HG02623 (cell line): ENCODE measurements around the gene LAMA3.

ENCODE experiments used
- ATAC-seq: cut with Tn5 transposase; IDR thresholded peaks from one replicate; pipeline ENCODE4 v1.9.1; 2021; ENCODE audit warnings: moderate library complexity; ENCODE audit not compliant: unreplicated experiment

LAMA3 gene

DNA sequence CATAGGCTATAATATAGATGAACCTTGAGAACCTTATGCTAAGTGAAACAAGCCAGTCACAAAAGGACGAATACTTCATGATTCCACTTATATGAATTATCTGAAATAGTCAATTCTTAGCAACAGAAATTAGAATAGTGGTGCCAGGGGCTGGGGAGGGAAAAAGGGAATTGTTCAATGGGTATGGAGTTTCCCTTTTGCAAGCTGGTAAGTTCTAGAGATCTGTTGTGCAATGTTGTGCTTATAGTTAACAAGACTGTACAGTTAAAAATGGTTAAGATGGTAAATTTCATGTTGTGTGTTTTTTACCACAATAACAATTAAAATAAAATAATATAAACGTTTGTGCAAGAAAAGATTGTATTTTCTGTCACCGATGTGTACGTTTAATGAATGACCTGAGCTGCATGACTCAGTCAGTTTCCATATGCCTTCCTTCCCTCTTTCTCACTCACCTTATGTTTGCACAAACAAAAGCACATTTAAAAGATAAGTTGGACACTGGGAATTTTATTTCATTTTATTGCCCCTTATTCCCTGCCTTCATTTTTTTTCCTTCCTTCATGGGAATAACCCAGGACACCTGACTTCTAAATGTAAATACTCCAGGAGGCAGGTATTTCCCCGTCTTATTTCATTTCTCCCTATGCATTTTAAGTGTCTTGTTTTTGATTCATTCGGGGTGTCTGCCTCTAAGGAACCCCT, 181.6 kb downstream of the LAMA3 start:
- no peak for ATAC-seq

DNA sequence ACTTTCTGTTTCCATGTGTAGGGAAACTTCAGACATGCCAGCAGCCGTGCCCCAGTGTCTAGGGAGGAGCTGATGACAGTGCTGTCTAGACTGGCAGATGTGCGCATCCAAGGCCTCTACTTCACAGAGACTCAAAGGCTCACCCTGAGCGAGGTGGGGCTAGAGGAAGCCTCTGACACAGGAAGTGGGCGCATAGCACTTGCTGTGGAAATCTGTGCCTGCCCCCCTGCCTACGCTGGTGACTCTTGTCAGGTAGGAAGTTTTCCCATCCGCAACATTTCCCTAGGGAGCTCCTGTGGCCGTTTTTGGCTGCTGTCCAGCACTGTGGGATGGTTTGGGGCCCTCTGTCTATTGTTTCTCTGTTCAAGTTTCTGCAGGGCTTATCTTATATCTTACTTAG, 182.2 kb downstream of the LAMA3 start:
- ATAC-seq: peak; percentile 61

DNA sequence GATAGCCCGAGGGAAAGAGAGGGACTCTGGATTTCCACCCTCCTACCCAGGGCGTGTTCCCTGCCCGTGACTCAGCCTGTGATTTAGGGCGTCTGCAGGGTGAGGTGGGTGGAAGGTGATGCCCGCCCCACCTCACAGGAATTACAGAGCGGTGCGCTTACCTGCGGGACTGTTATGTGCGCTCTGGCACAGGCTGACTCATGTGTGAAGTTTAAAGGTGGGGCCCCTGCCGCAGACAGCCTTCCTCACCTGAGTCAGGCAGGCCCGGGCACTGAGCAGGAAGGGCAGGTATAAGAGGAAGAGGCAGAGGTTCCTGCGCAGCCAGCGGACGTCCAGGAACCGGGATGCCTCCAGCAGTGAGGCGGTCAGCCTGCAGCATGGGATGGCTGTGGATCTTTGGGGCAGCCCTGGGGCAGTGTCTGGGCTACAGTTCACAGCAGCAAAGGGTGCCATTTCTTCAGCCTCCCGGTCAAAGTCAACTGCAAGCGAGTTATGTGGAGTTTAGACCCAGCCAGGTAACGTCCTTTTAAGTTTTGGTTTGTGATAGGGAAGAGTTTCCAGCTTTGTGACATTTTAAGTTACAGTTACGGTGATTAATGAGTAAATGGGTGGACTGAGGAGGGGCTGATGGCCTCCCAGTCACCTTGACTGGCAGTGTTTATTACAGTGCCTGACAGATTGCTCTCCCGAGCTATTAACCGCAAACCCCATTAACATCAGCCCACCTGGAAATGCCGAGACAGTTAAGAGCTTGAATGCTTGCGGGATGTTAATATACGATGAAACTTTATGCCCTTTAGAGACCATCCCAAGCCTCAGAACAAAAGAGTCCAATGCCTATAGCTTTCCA, 183.7 kb downstream of the LAMA3 start:
- ATAC-seq: no peak

DNA sequence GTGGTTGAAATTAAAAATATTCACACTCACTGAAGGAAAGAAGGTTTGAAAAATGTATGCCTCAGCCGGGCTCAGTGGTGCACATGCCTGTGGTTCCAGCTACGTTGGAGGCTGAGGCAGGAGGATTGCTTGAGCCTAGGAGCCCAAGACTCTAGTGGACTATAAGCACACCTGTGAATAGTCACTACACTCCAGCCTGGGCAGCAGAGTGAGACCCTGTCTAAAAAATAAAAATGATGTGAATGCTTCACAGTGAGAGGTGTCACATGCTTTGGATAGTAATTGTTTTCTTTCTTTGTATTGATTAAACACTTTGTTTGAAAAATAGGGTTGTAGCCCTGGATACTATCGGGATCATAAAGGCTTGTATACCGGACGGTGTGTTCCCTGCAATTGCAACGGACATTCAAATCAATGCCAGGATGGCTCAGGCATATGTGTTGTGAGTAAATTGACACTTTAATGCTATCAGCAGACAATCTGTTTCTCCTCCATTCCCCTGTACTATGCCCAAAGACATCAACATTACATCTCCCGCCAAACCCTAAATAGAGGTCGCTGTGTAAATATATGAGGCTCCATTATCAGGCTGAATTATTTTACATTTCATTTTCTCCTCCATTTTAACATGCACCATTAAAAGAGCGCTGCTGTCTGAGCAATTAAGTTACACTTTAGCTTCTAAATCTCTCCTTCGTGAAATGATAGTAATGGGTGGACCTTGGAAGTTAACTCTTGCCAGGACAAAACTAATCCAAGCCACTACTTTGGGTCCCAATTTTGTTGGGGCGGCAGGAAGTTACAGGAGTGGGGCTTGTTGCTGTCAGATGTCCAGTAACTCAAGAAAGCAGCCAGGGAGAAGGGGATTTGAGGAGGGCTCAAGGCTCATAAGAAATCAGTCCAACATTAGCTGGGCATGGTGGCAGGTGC, 187.0 kb downstream of the LAMA3 start:
- ATAC-seq: no peak

DNA sequence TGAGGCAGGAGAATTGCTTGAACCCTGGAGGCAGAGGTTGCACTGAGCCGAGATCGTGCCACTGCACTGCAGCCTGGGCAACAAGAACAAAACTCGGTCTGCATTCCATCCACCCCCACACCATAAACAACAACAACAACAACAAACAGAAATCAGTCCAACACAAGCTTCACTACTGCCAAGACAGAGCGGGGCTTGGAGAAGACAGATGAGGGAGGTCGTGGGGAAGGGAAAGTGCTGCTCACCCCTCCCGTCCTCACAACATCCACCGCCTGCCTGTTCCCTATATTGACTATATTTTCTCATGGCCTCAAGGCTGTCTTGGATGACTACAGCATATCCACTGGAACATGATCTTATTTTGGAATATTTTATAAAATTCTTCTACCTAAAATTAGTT, 187.7 kb downstream of the LAMA3 start:
- ATAC-seq: no peak

DNA sequence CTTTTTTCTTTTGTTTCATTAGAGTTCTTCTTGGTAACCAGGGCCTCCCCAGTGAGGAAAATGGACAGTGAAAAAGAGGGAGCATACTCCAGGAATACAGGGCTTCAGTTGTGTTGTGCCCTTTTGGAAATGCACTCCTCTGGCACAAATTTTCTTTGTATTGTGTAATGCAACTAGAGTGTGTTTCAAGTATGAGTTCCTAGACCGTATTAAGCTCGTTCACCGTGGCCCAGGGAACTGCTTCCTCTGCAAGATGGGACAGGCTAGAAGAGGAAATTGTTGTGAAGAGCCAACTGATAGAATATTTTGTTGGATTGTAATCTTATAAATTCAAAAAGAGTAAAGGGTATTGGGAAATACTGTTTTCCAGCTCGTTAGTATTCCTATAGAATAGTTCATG, 188.1 kb downstream of the LAMA3 start:
- no peak for ATAC-seq

DNA sequence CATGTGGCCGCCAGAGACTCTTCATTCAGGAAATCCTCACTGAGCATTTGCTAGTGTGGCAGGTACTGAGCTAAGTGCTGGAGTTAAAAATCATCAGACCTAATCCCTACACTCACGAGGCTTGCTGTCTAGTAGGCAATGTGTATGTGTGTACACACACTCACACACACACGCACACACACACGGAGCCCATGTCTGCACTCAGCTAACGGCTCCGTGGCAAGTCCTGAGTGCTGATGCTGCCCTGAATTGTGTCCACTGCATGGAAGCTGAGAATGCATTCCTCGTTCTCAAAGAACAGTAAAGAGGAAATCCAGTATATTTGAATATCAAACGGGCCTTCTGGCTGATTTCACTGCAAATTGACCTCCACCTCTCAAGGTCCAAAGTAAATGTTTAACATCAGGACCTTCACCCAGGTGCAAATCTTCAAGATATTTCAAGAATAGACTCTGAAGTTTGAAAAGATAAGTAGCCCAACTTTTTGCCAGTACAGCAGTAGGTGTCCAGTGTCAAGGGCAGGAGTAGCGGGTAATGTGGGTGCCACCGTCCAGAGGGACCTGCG, 189.2 kb downstream of the LAMA3 start:
- ATAC-seq: no peak

DNA sequence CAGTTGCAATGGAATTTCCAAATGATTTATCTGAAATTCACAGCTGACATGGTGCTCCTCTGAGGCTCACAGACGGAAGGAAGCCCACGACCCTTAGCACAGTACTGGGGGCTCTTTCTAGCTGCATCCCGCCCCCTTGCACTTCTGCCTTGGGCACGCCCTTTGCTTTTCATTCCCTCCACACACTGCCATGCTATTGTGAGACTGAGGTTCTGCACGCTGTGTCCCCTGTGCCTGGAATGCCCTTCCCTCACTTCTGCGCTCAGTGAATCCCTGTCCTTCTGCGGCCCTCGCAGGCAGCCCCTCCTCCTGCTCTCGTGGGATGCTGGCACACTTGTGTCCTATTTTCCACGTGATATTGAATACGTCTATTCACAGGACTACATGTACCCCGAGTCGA, 189.9 kb downstream of the LAMA3 start:
- no peak for ATAC-seq

DNA sequence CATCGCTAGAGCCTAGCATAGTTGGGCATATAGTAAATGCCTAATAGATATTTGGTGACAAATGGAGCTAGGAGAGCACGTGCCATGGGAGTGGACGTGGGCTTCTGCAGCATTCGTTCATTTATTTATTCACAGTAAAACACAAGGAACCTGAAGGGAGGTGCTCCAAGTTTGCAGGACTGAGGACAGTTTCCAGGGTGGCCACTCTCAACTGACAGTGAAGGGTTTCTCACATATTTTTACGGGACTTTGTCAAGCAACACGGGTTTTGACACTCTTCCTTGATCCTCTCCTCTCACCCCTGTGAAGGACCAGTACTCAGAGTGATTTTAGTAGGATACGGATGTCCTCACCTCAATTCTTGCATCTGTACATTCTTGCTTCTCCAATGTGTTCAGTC, 190.3 kb downstream of the LAMA3 start:
- no peak for ATAC-seq

DNA sequence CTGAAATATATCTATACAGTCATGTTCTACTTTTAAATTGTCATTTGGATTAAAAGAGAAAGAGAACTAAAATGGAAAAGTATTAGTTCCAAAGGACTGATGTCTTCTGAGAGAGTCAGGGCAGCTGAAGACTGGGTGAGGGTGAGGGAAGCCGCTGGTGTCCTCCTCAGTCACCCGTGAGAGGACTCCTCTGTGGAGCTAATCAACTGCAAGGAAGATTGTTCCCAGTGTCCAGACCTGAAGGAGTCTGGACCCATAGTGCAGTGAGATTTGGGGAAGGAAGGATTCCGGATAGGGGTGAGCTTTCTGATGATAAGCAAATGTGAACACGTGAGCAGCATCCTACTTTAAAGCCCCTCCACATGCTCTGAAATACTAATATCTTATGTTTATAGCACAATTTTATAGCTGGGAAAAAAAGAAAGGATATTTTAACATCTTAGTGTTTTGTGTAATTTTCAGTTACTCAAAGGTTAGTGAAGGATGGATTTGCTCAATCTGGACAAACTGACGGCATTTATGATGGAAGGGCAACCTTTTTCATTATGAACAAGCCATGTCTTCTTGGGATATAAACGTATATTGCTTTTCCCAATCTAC, 190.8 kb downstream of the LAMA3 start:
- no peak for ATAC-seq

DNA sequence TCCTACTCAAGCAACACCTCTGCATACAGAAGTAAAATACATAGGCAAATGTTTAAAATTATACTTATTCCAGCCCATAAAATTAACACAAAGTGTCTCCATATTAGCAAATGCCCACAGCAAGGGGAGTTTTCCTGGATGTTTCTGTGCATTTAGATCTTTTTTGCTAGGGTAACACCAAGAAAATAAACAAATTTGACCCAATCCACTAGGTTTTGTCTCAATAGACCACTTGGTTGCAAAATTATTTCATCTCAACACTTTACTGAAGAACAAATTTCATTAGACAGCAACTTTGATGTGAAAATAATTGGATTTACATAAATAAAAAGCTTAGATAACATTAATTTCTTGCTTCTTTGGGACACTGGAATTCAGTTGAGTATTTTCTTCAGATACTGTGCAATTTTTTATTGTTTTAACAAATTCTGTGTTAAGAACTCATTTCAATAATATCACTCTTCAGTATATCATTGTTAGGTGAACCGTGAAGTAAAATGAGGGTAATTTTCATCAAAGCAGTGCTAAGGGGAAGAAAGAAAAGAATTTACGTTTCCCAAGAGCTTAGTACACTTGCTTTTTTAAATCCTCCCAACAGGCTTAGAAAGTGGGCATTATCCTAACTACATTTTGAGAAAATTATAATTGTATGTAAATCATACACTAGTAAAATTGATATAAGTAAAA, 191.8 kb downstream of the LAMA3 start:
- ATAC-seq: no peak

DNA sequence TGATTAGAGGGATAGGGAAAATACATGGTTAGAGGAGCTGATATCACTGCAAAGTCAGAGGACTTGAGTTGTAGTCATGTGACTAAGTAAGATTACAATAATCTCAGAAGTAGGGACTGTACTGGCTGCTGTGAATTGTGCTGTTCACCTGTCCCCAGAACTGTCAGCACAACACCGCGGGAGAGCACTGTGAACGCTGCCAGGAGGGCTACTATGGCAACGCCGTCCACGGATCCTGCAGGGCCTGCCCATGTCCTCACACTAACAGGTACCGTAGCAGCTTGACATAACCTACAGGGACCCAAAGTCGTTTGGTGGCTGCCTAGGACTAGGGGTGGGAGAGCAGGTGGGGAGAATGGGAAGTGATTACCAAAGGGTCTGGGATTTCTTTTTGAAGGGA, 192.5 kb downstream of the LAMA3 start:
- ATAC-seq: no peak

DNA sequence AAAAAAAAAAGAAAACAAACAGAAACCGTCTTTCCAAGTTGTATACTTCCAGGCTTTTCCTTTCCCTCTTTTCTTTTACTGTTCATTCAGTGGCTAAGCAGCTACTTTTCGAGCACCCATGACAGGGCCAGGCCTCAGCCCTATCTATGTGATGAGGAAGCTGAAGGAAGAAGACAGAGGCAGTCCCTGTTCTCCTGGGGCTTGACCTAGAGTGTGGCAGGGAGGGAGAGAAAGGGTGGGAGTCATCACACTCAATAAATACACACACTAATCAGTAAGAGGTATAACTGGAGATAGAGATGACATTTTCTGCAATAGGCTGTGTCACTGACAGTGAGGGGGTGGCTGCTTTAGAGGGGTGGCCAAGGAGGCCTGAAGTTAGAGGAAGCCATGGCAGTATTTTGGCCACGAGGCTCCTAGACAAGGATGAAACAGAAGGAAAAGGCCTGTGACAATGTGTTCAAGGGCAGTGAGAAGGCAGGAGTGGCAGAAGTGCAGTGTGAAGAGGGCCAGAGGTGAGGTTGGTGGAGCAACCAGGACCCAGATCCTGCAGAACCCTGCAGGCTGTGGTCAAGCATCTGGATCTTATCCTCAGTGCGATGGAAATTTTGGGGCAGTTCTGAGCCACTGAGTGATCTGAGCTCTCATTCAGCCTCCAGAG, 193.5 kb downstream of the LAMA3 start:
- no peak for ATAC-seq

DNA sequence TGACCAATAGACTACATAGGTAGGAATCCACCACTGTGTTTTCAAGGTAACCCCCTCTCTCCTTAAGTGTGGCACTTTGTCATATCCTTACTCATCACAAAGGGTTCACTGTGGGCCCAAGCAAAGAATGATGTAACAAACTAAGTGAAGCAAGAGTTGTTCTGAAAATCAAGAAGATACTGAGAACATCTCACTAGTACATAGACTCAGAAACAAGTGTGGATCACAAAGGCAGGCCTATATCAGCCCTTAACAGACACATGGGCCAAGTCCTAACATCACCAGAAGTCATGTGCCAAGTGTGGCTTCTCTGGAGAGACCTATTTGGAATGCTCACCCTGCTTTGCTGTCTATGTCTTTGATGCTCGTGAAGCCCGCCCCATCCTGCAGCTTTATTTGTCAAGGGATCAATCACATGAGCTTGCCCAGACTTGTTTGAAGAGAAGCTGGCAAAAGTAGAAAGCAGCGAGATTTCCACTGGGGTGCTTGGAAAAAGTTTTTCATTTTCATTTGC, 194.1 kb downstream of the LAMA3 start:
- no peak for ATAC-seq

DNA sequence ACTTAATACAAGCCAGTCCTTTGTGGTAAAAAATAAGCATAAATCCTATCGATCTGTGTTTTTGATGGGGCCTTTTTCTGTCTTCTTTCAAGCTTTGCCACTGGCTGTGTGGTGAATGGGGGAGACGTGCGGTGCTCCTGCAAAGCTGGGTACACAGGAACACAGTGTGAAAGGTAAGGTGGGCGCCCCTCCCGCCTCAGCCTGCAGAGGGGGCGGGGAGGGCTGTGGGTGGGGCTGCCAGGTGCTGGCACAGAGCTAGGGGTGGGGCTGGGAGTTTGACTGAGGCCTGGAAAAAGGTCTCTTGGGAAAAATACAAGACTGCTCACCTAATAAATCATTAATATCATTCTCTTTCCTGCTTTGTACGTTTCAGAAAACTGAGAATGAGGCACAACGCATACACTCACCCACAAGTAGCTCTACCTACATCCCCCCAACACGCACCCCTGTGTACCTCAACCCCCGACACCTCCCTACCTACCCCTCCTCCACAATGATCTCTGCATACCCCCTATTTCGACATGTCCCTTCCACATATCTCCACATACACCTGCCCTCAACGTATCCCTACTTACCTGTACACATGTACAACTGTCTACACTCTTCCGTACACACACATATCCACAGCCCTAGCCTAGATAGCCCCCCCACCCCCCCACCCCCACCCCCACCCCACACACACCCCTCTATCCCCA, 195.6 kb downstream of the LAMA3 start:
- no peak for ATAC-seq

DNA sequence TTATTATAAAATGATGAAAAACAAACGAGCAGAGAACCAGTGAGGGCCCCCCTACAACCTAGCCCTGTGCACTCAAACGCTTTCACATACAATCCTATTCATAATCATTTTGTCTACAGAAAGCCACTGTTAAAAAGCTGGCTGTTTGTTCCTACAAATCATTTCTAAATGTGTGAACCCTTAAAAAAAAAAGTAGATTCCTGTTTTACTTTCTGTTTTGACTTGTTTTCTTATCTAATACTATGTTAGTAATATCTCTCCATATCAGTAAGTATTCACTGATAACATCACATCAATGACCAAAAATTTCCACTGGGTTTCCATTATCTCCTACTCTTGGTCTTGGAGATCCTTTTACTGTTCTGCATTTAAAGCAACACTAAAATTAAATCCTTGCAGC, 196.5 kb downstream of the LAMA3 start:
- no peak for ATAC-seq

DNA sequence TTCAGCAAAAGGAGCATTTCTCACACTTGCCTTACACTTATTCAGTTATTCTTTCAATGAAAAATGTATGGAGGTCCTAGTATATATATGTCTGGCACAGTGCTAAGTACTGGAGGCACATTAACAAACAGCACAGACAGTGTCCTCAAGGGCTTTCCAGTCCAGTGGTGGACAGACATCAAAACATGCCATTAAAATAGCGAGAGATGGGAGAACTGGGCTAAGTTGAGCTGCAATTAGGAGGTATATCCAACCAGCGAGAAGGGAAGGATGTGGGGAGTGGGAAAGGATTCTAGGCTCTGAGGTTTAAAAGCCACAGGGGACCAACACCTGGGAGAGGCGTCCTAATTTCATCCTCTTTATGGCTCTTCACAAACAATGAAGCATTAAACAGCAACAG, 197.8 kb downstream of the LAMA3 start:
- no peak for ATAC-seq

DNA sequence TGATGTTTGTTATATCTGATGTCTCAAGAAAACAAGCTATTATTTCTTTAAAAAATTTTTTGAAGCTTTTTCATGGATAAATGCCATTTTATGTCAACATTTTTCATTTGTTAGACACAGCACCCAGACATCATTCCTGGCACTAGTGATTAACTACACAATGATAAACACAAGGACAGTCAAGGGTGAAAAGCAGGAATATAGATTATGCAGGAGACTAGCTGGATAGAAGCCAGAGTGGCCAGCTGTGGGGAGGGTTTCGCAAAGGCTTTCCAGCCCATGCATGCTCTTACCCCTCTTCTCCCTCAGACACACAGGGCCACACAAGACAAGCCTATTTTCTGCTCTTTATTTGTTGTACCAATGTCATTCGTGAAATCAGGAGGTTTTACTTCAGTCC, 198.2 kb downstream of the LAMA3 start:
- ATAC-seq: no peak

DNA sequence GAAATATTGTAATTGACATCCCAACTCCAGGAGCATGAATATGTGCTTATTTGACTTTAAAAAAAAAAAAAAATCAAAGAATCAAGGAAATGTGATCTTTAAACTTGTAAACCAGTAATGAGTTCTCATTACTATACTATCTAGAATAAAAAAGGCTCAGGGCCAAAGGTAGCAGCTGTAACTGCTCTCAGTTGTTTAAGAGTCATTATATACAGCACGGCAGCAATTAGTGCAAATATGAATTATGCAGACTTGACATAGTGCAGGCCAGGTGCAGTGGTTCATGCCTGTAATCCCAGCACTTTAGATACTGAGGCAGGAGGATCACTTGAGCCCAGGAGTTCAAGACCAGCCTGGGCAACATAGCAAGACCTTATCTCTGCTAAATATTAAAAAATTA, 199.6 kb downstream of the LAMA3 start:
- no peak for ATAC-seq
